Endodermal cell (in vitro differentiated cells): ENCODE measurements around the gene XYLT1. TPM values are rescaled to one million over a fixed set of nuclear protein-coding genes. Genes with fewer than 3 reads are reported as not detected.

Source experiments
- DNase-seq: peaks from one replicate; pipeline ENCODE4 v3.0.0-alpha.2; 2017
- H3K27ac ChIP-seq: 2 replicates; pipeline ENCODE4 v1.5.1; 2013; ENCODE audit warnings: mild to moderate bottlenecking, low read depth, low read length, moderate library complexity
- H3K27me3 ChIP-seq: 2 replicates; pipeline ENCODE4 v1.6.1; 2013; ENCODE audit warnings: mild to moderate bottlenecking, low read length, moderate library complexity; ENCODE audit not compliant: insufficient read depth, control insufficient read depth, poor library complexity, severe bottlenecking
- H3K36me3 ChIP-seq: 2 replicates; pipeline ENCODE4 v1.7.0; 2013; ENCODE audit warnings: mild to moderate bottlenecking, low read length, moderate library complexity; ENCODE audit not compliant: control insufficient read depth, insufficient read depth
- H3K4me1 ChIP-seq: one replicate; pipeline ENCODE4 v1.7.0; 2013; ENCODE audit warnings: low read length; ENCODE audit not compliant: control insufficient read depth, insufficient read depth
- H3K4me3 ChIP-seq: 2 replicates; pipeline ENCODE4 v1.5.1; 2013; ENCODE audit warnings: mild to moderate bottlenecking, low read length, moderate library complexity
- H3K9ac ChIP-seq: 2 replicates; pipeline ENCODE4 v1.6.1; 2013; ENCODE audit warnings: mild to moderate bottlenecking, low read length, moderate library complexity; ENCODE audit not compliant: poor library complexity, severe bottlenecking; ENCODE audit errors: extremely low read depth
- H3K9me3 ChIP-seq: 2 replicates; pipeline ENCODE4 v1.6.1; 2013; ENCODE audit warnings: mild to moderate bottlenecking, low read length, moderate library complexity; ENCODE audit not compliant: control insufficient read depth
- H3K27ac Mint-ChIP-seq: 2 replicates; pipeline ENCODE4 v1.8.0; 2020; ENCODE audit warnings: mixed read lengths
- H3K27me3 Mint-ChIP-seq: 2 replicates; pipeline ENCODE4 v1.8.0; 2021; ENCODE audit warnings: mild to moderate bottlenecking, mixed read lengths; ENCODE audit not compliant: insufficient read depth
- H3K36me3 Mint-ChIP-seq: 2 replicates; pipeline ENCODE4 v1.8.0; 2020; ENCODE audit warnings: low read depth, mixed read lengths
- H3K4me1 Mint-ChIP-seq: 2 replicates; pipeline ENCODE4 v1.8.0; 2020; ENCODE audit warnings: mixed read lengths
- H3K4me3 Mint-ChIP-seq: 2 replicates; pipeline ENCODE4 v1.8.0; 2020; ENCODE audit warnings: mild to moderate bottlenecking, moderate library complexity, mixed read lengths
- H3K9me3 Mint-ChIP-seq: 2 replicates; pipeline ENCODE4 v1.8.0; 2020; ENCODE audit warnings: mild to moderate bottlenecking, mixed read lengths
- CTCF ChIP-seq: fragments of 200-600 bp; sonication (generic); conservative IDR thresholded peaks from 2 replicates; pipeline ENCODE4 v1.5.0; 2021; ENCODE audit warnings: antibody characterized with exemption, mild to moderate bottlenecking
- WGBS, 2 experiments: methylation state at CpG; one replicate each; pipeline versions ENCODE4 v1.1.5 to v1.1.7; 2013; ENCODE audit warnings: missing lambda C conversion rate in 2 of 2, mixed read lengths in 1 of 2; ENCODE audit not compliant: insufficient coverage in 1 of 2, insufficient read length in 1 of 2; 5-methylcytosine and 5-hydroxymethylcytosine counted together
- total RNA-seq, 2 donors: library from RNA; stranded (reverse); fragmentation: NEBNext Ultra II Directional in 1 of 2; extraction: Animal tissue kit (Norgen Biotek cat#: 25700) in 1 of 2; gene quantifications; 2 replicates in 1 of 2; 3 replicates in 1 of 2; pipeline ENCODE4 v1.2.1, GENCODE V29; 2021

The XYLT1 gene
- total RNA-seq, 2 donors from 2014 or later: 26.8 to 28.5 TPM

- no peaks in the 10 kb centered on the region for H3K27me3 Mint-ChIP-seq
- DNase-seq: no peak
- Histone ChIP-seq H3K9me3 (no peaks in the 10 kb centered on the region), H3K36me3 (no peaks in the 10 kb centered on the region), H3K9ac (no peak overlapping the region), H3K4me1 (no peaks in the 10 kb centered on the region), H3K27ac (no peak overlapping the region), H3K27me3 (no peaks in the 10 kb centered on the region), H3K4me3 (no peak overlapping the region)
- no peaks in the 10 kb centered on the region for H3K9me3 Mint-ChIP-seq
- peaks cover 10% of the 10 kb centered on the region for H3K4me1 Mint-ChIP-seq
- no peak for TF ChIP-seq CTCF
- 95% methylated on average over 9 to 10 of the region's 10 CpGs for WGBS, 2 experiments
- H3K4me3 Mint-ChIP-seq: no peak overlapping the region
- H3K27ac Mint-ChIP-seq: no peak overlapping the region
- H3K36me3 Mint-ChIP-seq: peaks cover 1% of the 10 kb centered on the region
Observed at GRCh38 chr16:17276610-17277009, 194.2 kb downstream of the XYLT1 start.

GRCh38 chr16:17276010-17276530 lies 194.7 kb downstream of the XYLT1 start:
- Histone ChIP-seq H3K9ac (no peak overlapping the region), H3K36me3 (no peaks in the 10 kb centered on the region), H3K4me3 (no peak overlapping the region), H3K27me3 (no peaks in the 10 kb centered on the region), H3K9me3 (no peaks in the 10 kb centered on the region), H3K27ac (no peak overlapping the region), H3K4me1 (no peaks in the 10 kb centered on the region)
- Mint-ChIP-seq H3K9me3 (no peaks in the 10 kb centered on the region), H3K36me3 (peaks cover 1% of the 10 kb centered on the region), H3K27me3 (no peaks in the 10 kb centered on the region), H3K27ac (no peak overlapping the region), H3K4me1 (peaks cover 16% of the 10 kb centered on the region), H3K4me3 (no peak overlapping the region)
- 89 to 100% methylated on average over 3 of the region's 4 CpGs for WGBS, 2 experiments
- no peak for DNase-seq
- no peak for TF ChIP-seq CTCF

- Mint-ChIP-seq H3K4me1 (peaks cover 23% of the 10 kb centered on the region), H3K36me3 (peaks cover 1% of the 10 kb centered on the region), H3K27me3 (no peaks in the 10 kb centered on the region), H3K4me3 (no peak overlapping the region), H3K27ac (no peak overlapping the region), H3K9me3 (no peaks in the 10 kb centered on the region)
- no peaks in the 10 kb centered on the region for H3K4me1 ChIP-seq
- 89 to 92% methylated on average over 3 to 7 of the region's 9 CpGs for WGBS, 2 experiments
- no peaks in the 10 kb centered on the region for H3K27me3 ChIP-seq
- no peak overlapping the region for H3K9ac ChIP-seq
- no peak overlapping the region for H3K27ac ChIP-seq
- no peak overlapping the region for H3K4me3 ChIP-seq
- no peaks in the 10 kb centered on the region for H3K36me3 ChIP-seq
- no peaks in the 10 kb centered on the region for H3K9me3 ChIP-seq
- no peak for TF ChIP-seq CTCF
- no peak for DNase-seq
Observed at GRCh38 chr16:17275076-17276009, 195.4 kb downstream of the XYLT1 start.
